ENCODE measurements around the gene TMEM209.

Gene TMEM209

DNA sequence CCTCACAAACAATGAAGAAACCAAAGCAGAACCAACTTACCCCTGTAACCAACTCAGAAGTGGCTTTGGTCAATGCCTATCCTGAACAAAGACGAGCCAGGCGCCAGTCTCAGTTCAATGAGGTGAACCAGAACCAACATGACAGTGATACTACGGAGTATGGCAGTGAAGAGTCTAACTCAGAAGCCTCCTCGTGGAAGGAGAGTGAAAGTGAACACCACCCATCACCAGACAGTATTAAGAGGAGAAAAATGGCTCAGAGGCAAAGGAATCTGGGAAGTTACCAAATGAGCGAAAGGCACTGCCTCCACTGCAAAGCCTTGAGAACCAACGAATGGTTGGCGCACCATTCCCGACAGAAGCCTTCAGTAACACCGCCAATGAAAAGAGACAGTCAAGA is 10.8 kb upstream of the TMEM209 start:
- in situ Hi-C loops (cut with HindIII; ENCODE audit: low sequenced_read_pairs) = no loop called here
- DNase-seq (ENCODE audit: low read depth, low spot score) = no peak
- no peak overlapping the region for H3K4me3 ChIP-seq (ENCODE audit: low read depth, low read length)
- TF ChIP-seq CTCF (IDR thresholded peaks at IDR 0.05; ENCODE audit: low read depth, low read length) = no peak

GRCh38 chr7:130213828-130214227 is 8.6 kb upstream of the TMEM209 start:
- in situ Hi-C loops (cut with HindIII; ENCODE audit: low sequenced_read_pairs) = no loop called here
- DNase-seq (ENCODE audit: low read depth, low spot score) = no peak
- no peak overlapping the region for H3K4me3 ChIP-seq (ENCODE audit: low read depth, low read length)
- TF ChIP-seq CTCF (IDR thresholded peaks at IDR 0.05; ENCODE audit: low read depth, low read length) = no peak

DNA sequence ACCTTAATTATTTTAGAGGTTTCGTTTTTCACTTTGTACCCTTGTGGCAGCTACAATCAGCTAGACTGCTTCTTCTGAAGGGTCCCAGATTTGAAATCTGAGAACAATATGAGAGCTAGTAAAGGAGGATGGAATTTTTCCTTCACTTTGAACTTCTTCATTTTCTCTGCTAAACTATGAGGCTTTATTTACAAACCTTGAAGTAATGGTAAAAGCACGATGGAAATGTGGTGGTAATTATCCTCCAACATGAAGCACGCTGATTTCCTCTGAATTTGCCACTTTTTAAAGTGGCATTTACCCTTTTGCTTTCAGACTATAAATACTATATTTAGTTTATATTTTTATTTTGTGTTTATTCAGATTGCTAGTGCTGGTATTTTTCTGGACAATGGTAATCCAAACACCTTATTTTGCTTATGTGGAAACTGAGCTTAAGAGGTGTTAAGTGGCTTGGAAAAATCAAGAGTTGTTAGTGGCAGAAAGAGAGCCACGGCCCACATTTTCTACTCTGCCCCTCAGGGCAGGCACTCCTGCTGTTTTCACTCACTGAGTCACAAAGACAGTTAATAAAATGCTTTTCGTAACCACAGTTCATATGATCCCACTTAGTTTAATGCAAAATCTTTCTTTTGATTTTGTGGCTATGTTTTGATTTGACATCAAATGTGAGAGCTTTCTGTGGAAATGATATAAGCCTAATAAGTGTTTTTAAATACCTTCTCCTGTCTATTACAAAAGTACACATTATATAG is 5.2 kb upstream of the TMEM209 start:
- TF ChIP-seq CTCF (IDR thresholded peaks at IDR 0.05; ENCODE audit: low read depth, low read length) = no peak
- peak; percentile 53 for DNase-seq (ENCODE audit: low read depth, low spot score)
- in situ Hi-C loops (cut with HindIII; ENCODE audit: low sequenced_read_pairs) = no loop called here
- H3K4me3 ChIP-seq (ENCODE audit: low read depth, low read length) = no peak overlapping the region

DNA sequence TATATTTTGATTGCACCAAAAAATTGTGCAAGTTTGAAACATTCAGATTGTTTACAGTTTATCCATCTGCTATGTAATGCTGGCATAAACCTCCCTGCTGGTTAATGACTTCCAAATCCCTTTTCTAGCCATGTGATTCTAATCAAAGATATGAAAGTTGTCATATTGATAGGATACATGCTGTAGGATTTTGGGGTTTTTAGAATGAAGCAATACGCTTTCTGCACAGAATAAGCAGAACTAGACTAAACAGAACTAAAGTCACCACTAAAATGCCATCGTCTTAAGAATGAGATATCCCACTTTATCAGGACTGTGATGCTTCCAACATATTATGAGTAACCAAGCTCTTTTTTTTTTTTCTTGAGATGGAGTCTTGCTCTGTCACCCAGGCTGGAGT is 3.3 kb upstream of the TMEM209 start:
- no peak for TF ChIP-seq CTCF (IDR thresholded peaks at IDR 0.05; ENCODE audit: low read depth, low read length)
- no peak overlapping the region for H3K4me3 ChIP-seq (ENCODE audit: low read depth, low read length)
- in situ Hi-C loops (cut with HindIII; ENCODE audit: low sequenced_read_pairs) = no loop called here

DNA sequence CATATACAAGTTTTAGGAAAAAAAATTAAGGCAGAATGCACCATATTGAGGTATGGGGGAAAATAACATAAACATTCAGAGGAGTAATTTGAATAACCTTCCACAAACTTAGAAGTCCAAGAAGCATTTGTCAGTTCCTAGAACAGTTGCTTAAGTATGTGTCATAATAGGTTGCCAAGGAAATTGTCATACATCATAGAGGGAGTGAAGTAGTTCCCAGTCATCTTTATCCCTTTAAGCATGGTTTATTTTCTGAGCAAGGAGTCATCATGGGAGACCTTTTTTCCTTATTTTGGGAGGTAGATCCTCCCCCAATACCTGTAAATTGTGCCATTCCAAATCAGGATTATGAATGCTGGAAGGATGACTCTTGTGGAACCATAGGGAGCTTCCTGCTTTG is 2.4 kb upstream of the TMEM209 start, which contains the start of gene SSMEM1:
TSS of gene SSMEM1 (plus strand) at position 219 of the 400 bp plus-strand sequence. CDS start at position 270, 51 bp downstream.
- in situ Hi-C loops (cut with HindIII; ENCODE audit: low sequenced_read_pairs) = no loop called here
- no peak for TF ChIP-seq CTCF (IDR thresholded peaks at IDR 0.05; ENCODE audit: low read depth, low read length)
- H3K4me3 ChIP-seq (ENCODE audit: low read depth, low read length) = no peak within 1 kb of the TSS
- DNase-seq (ENCODE audit: low read depth, low spot score) = peak; percentile 33

More for the DNA sequence above, 3.3 kb upstream of the TMEM209 start:
- no peak for DNase-seq (ENCODE audit: low read depth, low spot score)

GRCh38 chr7:130207033-130207432 is 1.8 kb upstream of the TMEM209 start:
- DNase-seq (ENCODE audit: low read depth, low spot score) = no peak
- in situ Hi-C loops (cut with HindIII; ENCODE audit: low sequenced_read_pairs) = no loop called here
- TF ChIP-seq CTCF (IDR thresholded peaks at IDR 0.05; ENCODE audit: low read depth, low read length) = no peak
- no peak overlapping the region for H3K4me3 ChIP-seq (ENCODE audit: low read depth, low read length)

Data from astrocyte of the spinal cord (primary cell).